ENCODE data around the gene C9orf152. TPM values are rescaled to one million over a fixed set of nuclear protein-coding genes. Genes with fewer than 3 reads are reported as not detected.

The C9orf152 gene
- total and polyA plus RNA-seq, 3 experiments from 2014 or later: not detected

GRCh38 chr9:110185806-110186205 is 22.2 kb downstream of the C9orf152 start:
- H3K27me3 Mint-ChIP-seq: peaks cover 2 to 4% of the 10 kb centered on the region in 2 donors
- no peak overlapping the region for H3K27ac Mint-ChIP-seq
- Histone ChIP-seq H3K27me3 (ENCODE audit: insufficient read depth, low read length, poor library complexity, severe bottlenecking) (no peaks in the 10 kb centered on the region), H3K4me1 (ENCODE audit: insufficient read depth, low read length) (no peaks in the 10 kb centered on the region), H3K9me3 (ENCODE audit: low read length) (no peaks in the 10 kb centered on the region), H3K4me3 (ENCODE audit: low read length) (no peak overlapping the region), H3K36me3 (ENCODE audit: insufficient read depth, low read length) (no peaks in the 10 kb centered on the region), H3K27ac (ENCODE audit: low read depth, low read length) (no peak overlapping the region)
- H3K4me3 Mint-ChIP-seq: no peak overlapping the region
- H3K36me3 Mint-ChIP-seq: no peaks in the 10 kb centered on the region
- H3K9me3 Mint-ChIP-seq: no peaks in the 10 kb centered on the region
- CTCF ChIA-PET: interaction anchor here (1.2 to 1.4 kb wide), 2 partner anchors 11 to 31 kb away, joined by 3 to 5 read pairs; no protein-coding TSS in a partner anchor
- POLR2A ChIA-PET: no interaction called here
- no peak for DNase-seq
- H3K4me1 Mint-ChIP-seq: no peaks in the 10 kb centered on the region

GRCh38 chr9:110183208-110184145 is 24.5 kb downstream of the C9orf152 start:
- ChIA-PET CTCF (interaction anchor here (0.7 to 1.2 kb wide), 8 partner anchors 11 to 1115 kb away, joined by 3 to 4 read pairs (median 3); no protein-coding TSS in a partner anchor), POLR2A (interaction anchor here (0.5 kb wide), 1 partner anchor 10 kb away, joined by 5 read pairs; no protein-coding TSS in a partner anchor)
- Mint-ChIP-seq H3K4me3 (peak overlapping the region in 1 of 7 donors; percentile 12), H3K4me1 (no peaks in the 10 kb centered on the region), H3K36me3 (no peaks in the 10 kb centered on the region), H3K9me3 (no peaks in the 10 kb centered on the region), H3K27ac (no peak overlapping the region), H3K27me3 (peaks cover 2 to 4% of the 10 kb centered on the region in 2 donors)
- Histone ChIP-seq H3K4me3 (ENCODE audit: low read length) (no peak overlapping the region), H3K27ac (ENCODE audit: low read depth, low read length) (no peak overlapping the region), H3K9me3 (ENCODE audit: low read length) (no peaks in the 10 kb centered on the region), H3K36me3 (ENCODE audit: insufficient read depth, low read length) (no peaks in the 10 kb centered on the region), H3K4me1 (ENCODE audit: insufficient read depth, low read length) (no peaks in the 10 kb centered on the region), H3K27me3 (ENCODE audit: insufficient read depth, low read length, poor library complexity, severe bottlenecking) (no peaks in the 10 kb centered on the region)
- peak; percentile 4 to 49 (median 10) for DNase-seq

DNA sequence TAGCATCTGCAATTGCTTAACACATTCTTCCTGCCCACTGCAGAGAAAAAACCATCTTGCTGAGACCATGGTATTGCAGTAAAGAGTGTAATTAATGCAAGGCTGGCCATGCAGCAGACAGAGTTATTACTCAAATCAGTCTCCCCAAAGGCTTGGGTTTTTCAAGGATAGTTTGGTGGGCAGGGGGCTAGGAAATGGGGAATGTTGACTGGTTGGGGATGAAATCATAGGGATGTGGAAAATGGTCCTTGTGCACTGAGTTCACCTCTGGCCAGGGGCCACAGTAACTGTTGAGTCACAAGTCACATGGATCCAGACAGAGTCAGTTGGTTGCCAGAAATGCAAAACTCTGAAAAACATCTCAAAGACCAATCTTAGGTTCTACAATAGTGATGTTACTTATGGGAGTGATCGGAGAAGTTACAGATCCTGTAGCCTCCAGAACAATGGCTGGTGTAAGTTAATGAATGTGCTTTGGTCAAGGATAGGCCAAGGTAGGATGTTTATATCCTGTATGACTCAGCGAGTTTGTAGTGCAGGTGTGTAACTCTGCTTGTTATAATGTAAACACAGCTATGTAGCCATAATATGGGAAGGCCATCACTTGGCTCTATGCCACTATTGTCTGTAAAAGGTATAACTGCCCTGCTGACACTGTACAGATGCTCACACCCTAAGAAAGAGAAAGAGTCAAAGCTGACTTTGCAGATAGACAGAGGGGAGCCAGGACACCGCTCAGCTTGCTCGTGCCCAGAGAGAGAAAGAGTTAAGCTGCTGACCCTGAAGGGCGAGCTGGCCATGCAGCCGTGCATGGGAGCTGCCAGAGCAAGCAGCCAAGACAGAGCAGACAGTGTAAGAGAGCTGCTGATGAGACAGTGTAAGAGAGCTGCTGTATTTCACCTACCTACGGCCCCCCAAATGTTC is 27.2 kb downstream of the C9orf152 start:
- Histone ChIP-seq H3K36me3 (ENCODE audit: insufficient read depth, low read length) (no peaks in the 10 kb centered on the region), H3K27me3 (ENCODE audit: insufficient read depth, low read length, poor library complexity, severe bottlenecking) (no peaks in the 10 kb centered on the region), H3K27ac (ENCODE audit: low read depth, low read length) (no peak overlapping the region), H3K4me3 (ENCODE audit: low read length) (no peak overlapping the region), H3K9me3 (ENCODE audit: low read length) (no peaks in the 10 kb centered on the region), H3K4me1 (ENCODE audit: insufficient read depth, low read length) (no peaks in the 10 kb centered on the region)
- no peak overlapping the region for H3K27ac Mint-ChIP-seq
- no peaks in the 10 kb centered on the region for H3K4me1 Mint-ChIP-seq
- no peak for DNase-seq
- H3K27me3 Mint-ChIP-seq: no peaks in the 10 kb centered on the region
- H3K36me3 Mint-ChIP-seq: no peaks in the 10 kb centered on the region
- CTCF ChIA-PET: no interaction called here
- POLR2A ChIA-PET: no interaction called here
- H3K4me3 Mint-ChIP-seq: no peak overlapping the region
- no peaks in the 10 kb centered on the region for H3K9me3 Mint-ChIP-seq

- no peaks in the 10 kb centered on the region for H3K9me3 Mint-ChIP-seq
- H3K36me3 Mint-ChIP-seq: no peaks in the 10 kb centered on the region
- ChIA-PET POLR2A (no interaction called here), CTCF (no interaction called here)
- H3K4me1 Mint-ChIP-seq: no peaks in the 10 kb centered on the region
- Histone ChIP-seq H3K36me3 (ENCODE audit: insufficient read depth, low read length) (no peaks in the 10 kb centered on the region), H3K4me3 (ENCODE audit: low read length) (no peak overlapping the region), H3K27me3 (ENCODE audit: insufficient read depth, low read length, poor library complexity, severe bottlenecking) (no peaks in the 10 kb centered on the region), H3K27ac (ENCODE audit: low read depth, low read length) (no peak overlapping the region), H3K9me3 (ENCODE audit: low read length) (no peaks in the 10 kb centered on the region), H3K4me1 (ENCODE audit: insufficient read depth, low read length) (no peaks in the 10 kb centered on the region)
- H3K27me3 Mint-ChIP-seq: no peaks in the 10 kb centered on the region
- H3K27ac Mint-ChIP-seq: no peak overlapping the region
- no peak overlapping the region for H3K4me3 Mint-ChIP-seq
- no peak for DNase-seq
Observed at GRCh38 chr9:110179734-110180133, 28.2 kb downstream of the C9orf152 start.

- Histone ChIP-seq H3K27me3 (ENCODE audit: insufficient read depth, low read length, poor library complexity, severe bottlenecking) (no peaks in the 10 kb centered on the region), H3K27ac (ENCODE audit: low read depth, low read length) (no peak overlapping the region), H3K36me3 (ENCODE audit: insufficient read depth, low read length) (no peaks in the 10 kb centered on the region), H3K4me1 (ENCODE audit: insufficient read depth, low read length) (no peaks in the 10 kb centered on the region), H3K9me3 (ENCODE audit: low read length) (no peaks in the 10 kb centered on the region), H3K4me3 (ENCODE audit: low read length) (no peak overlapping the region)
- no peaks in the 10 kb centered on the region for H3K36me3 Mint-ChIP-seq
- ChIA-PET CTCF (interaction anchor here (0.9 kb wide), 1 partner anchor 20 kb away, joined by 3 read pairs; no protein-coding TSS in a partner anchor), POLR2A (no interaction called here)
- H3K27me3 Mint-ChIP-seq: peaks cover 0 to 2% of the 10 kb centered on the region in 2 donors
- peaks cover 3 to 5% (median 4%) of the 10 kb centered on the region in 3 donors for H3K4me1 Mint-ChIP-seq
- H3K27ac Mint-ChIP-seq: no peak overlapping the region
- DNase-seq: no peak
- H3K4me3 Mint-ChIP-seq: no peak overlapping the region
- no peaks in the 10 kb centered on the region for H3K9me3 Mint-ChIP-seq
Observed at GRCh38 chr9:110178281-110178680, 29.7 kb downstream of the C9orf152 start.

- Mint-ChIP-seq H3K4me3 (no peak overlapping the region), H3K36me3 (no peaks in the 10 kb centered on the region), H3K27me3 (peaks cover 0 to 2% of the 10 kb centered on the region in 2 donors), H3K27ac (no peak overlapping the region), H3K4me1 (peaks cover 7 to 12% (median 7%) of the 10 kb centered on the region in 3 donors), H3K9me3 (no peaks in the 10 kb centered on the region)
- no peaks in the 10 kb centered on the region for H3K36me3 ChIP-seq (ENCODE audit: insufficient read depth, low read length)
- no peak overlapping the region for H3K4me3 ChIP-seq (ENCODE audit: low read length)
- no peaks in the 10 kb centered on the region for H3K9me3 ChIP-seq (ENCODE audit: low read length)
- CTCF ChIA-PET: interaction anchor here (0.7 kb wide), 1 partner anchor 275 kb away, joined by 3 read pairs; no protein-coding TSS in a partner anchor
- POLR2A ChIA-PET: no interaction called here
- H3K27me3 ChIP-seq (ENCODE audit: insufficient read depth, low read length, poor library complexity, severe bottlenecking): no peaks in the 10 kb centered on the region
- H3K27ac ChIP-seq (ENCODE audit: low read depth, low read length): no peak overlapping the region
- no peak for DNase-seq
- no peaks in the 10 kb centered on the region for H3K4me1 ChIP-seq (ENCODE audit: insufficient read depth, low read length)
Observed at GRCh38 chr9:110175275-110175968, 32.5 kb downstream of the C9orf152 start.

- Histone ChIP-seq H3K36me3 (ENCODE audit: insufficient read depth, low read length) (no peaks in the 10 kb centered on the region), H3K4me3 (ENCODE audit: low read length) (no peak overlapping the region), H3K27ac (ENCODE audit: low read depth, low read length) (no peak overlapping the region), H3K4me1 (ENCODE audit: insufficient read depth, low read length) (no peaks in the 10 kb centered on the region), H3K9me3 (ENCODE audit: low read length) (no peaks in the 10 kb centered on the region), H3K27me3 (ENCODE audit: insufficient read depth, low read length, poor library complexity, severe bottlenecking) (no peaks in the 10 kb centered on the region)
- Mint-ChIP-seq H3K4me3 (peak overlapping the region in 6 of 7 donors; percentile 35 to 74 (median 52)), H3K27ac (peak overlapping the region in 1 of 8 donors; percentile 20), H3K27me3 (peaks cover 0 to 2% of the 10 kb centered on the region in 2 donors), H3K36me3 (peaks cover 0 to 6% (median 2%) of the 10 kb centered on the region in 3 donors), H3K9me3 (no peaks in the 10 kb centered on the region), H3K4me1 (peaks cover 7 to 12% (median 7%) of the 10 kb centered on the region in 3 donors)
- no peak for DNase-seq
- POLR2A ChIA-PET: interaction anchor here (0.6 kb wide), 1 partner anchor 10 kb away, joined by 5 read pairs; no protein-coding TSS in a partner anchor
- CTCF ChIA-PET: interaction anchor here (1.4 kb wide), 1 partner anchor 10 kb away, joined by 4 read pairs; no protein-coding TSS in a partner anchor
Observed at GRCh38 chr9:110173322-110173642, 34.7 kb downstream of the C9orf152 start.

Data from CD8-positive, alpha-beta memory T cell (primary cell).